ENCODE results near the gene INSR.

DNA sequence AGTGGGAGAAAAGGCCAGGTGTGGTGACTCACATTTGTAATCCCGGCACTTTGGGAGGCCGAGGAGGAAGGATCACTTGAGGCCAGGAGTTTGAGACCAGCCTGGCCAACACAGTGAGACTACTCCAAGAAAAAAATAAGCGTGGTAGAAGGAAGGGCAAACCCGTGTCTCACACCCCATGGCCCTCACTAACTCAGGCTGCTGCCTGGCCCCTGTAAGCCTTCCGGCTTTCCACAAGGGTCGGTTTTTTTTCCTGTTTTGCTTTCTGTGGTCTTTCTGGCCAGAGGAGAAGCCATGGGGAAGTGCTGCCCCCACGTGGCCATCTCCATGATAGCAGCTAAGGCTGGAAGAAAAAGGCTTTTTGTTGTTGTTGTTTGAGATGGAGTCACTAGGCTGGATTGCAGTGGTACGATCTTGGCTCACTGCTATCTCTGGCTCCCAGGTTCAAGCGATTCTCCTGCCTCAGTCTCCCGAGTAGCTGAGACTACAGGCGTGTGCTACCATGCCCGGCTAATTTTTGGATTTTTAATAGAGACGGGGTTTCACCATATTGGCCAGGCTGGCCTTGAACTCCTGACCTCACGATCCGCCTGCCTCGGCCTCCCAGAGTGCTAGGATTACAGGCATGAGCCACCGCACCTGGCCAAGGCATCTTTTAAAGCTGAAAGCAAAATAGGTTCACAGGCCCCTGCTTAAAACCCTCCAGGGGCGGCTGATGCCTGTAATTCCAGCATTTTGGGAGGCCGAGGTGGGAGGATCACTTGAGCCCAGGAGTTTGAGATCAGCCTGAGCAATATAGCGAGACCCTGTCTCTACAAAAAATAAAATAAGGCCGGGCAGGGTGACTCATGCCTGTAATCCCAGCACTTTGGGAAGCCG, 47.0 kb upstream of the INSR start:
- no peak for TF ChIP-seq POLR2A (IDR thresholded peaks at IDR 0.05; ENCODE audit: low read depth, low read length)
- TF ChIP-seq FOS (IDR thresholded peaks at IDR 0.05; ENCODE audit: borderline replicate concordance, insufficient read depth, low read length) = no peak
- peak; percentile 78 to 92 for TF ChIP-seq CTCF (IDR thresholded peaks at IDR 0.05; ENCODE audit: extremely low read depth in 1 of 2, insufficient read depth in 1 of 2, low read depth in 1 of 2, low read length in 2 of 2)
- TF ChIP-seq MAX (IDR thresholded peaks at IDR 0.05; ENCODE audit: insufficient read depth, insufficient read length) = peak; percentile 59
- no peak for TF ChIP-seq MYC (IDR thresholded peaks at IDR 0.05; ENCODE audit: low read depth, low read length)

Measured in endothelial cell of umbilical vein (primary cell).